HG03196 (cell line): ENCODE results near the gene DGCR2.
"Not testable (repeated sequence)": the region's sequence is repeated elsewhere in the genome, so short reads cannot be mapped to it uniquely, and the experiment has no call there.

Experiments used
- ATAC-seq: cut with Tn5 transposase; IDR thresholded peaks from one replicate; pipeline ENCODE4 v1.9.1; 2021; ENCODE audit not compliant: unreplicated experiment

DGCR2 gene

GRCh38 chr22:19122143-19122751 lies at the start of gene DGCR2:
DGCR2 (minus strand) TSS chr22:19122412; CDS start chr22:19122206, 206 bp downstream.
- peak; percentile 52 for ATAC-seq

GRCh38 chr22:19169947-19170318 lies 47.7 kb upstream of the DGCR2 start:
- ATAC-seq, result no peak

GRCh38 chr22:19169002-19169946 lies 47.1 kb upstream of the DGCR2 start:
- ATAC-seq, result no peak

GRCh38 chr22:19168088-19168890 lies 46.1 kb upstream of the DGCR2 start:
- ATAC-seq, result no peak

- ATAC-seq, result no peak
Observed at GRCh38 chr22:19167106-19167869, 45.1 kb upstream of the DGCR2 start.

GRCh38 chr22:19166421-19166820 lies 44.2 kb upstream of the DGCR2 start:
- ATAC-seq, result no peak

- ATAC-seq, result no peak
Observed at GRCh38 chr22:19164425-19164824, 42.2 kb upstream of the DGCR2 start.

GRCh38 chr22:19158649-19159048 lies 36.4 kb upstream of the DGCR2 start:
- ATAC-seq, result not testable (repeated sequence)

- not testable (repeated sequence) for ATAC-seq
Observed at GRCh38 chr22:19156109-19156508, 33.9 kb upstream of the DGCR2 start.

GRCh38 chr22:19152942-19153883 lies 31.0 kb upstream of the DGCR2 start:
- ATAC-seq, result no peak

- ATAC-seq, result no peak
Observed at GRCh38 chr22:19151329-19152191, 29.3 kb upstream of the DGCR2 start.

- ATAC-seq, result no peak
Observed at GRCh38 chr22:19150482-19151328, 28.5 kb upstream of the DGCR2 start.

GRCh38 chr22:19149991-19150390 lies 27.8 kb upstream of the DGCR2 start, which contains the start of gene GSC2:
GSC2 (minus strand) TSS chr22:19150292; CDS start chr22:19150283, 9 bp downstream.
- ATAC-seq, result no peak

GRCh38 chr22:19149047-19149883 lies 27.1 kb upstream of the DGCR2 start:
- no peak for ATAC-seq

GRCh38 chr22:19148417-19149046 lies 26.3 kb upstream of the DGCR2 start:
- ATAC-seq, result no peak

GRCh38 chr22:19147195-19147780 lies 25.1 kb upstream of the DGCR2 start:
- no peak for ATAC-seq
